Endothelial cell of umbilical vein (primary cell): ENCODE data around the gene RABGGTA. TPM values are rescaled to one million over a fixed set of nuclear protein-coding genes. Genes with fewer than 3 reads are reported as not detected.

Experiments used
- BruUV-seq: library from RNA; stranded (reverse); fragments of 400-500 nt; replicated peaks from 2 replicates; lab custom pipeline; 2021; lab: Mats Ljungman, UMichigan
- CTCF ChIA-PET: fragments of 300-600, 350-600 bp; sonication (Branson Sonifier 250); formaldehyde crosslinking; loops from one replicate; lab custom pipeline; 2021; ENCODE audit warnings: antibody characterized with exemption, inconsistent platforms; lab: Charles Lee
- POLR2A ChIA-PET: fragments of 300-600, 350-600 bp; sonication (Branson Sonifier 250); formaldehyde crosslinking; loops from one replicate; lab custom pipeline; 2021; ENCODE audit warnings: antibody characterized with exemption, inconsistent platforms; lab: Charles Lee
- DNase-seq: peaks from one replicate; pipeline ENCODE4 v3.0.0-alpha.2; 2011; ENCODE audit warnings: low read depth, low spot score
- FAIRE-seq: peaks from 2 replicates; lab custom pipeline; 2011; peaks lifted over from hg19 to GRCh38; lab: Jason Lieb, UNC
- H2AFZ ChIP-seq: 2 replicates; pipeline ENCODE4 v1.6.0; 2012; ENCODE audit warnings: low read depth, low read length, control low read depth, inconsistent platforms
- H3K27ac ChIP-seq: 2 replicates; pipeline ENCODE4 v1.5.1; 2011; ENCODE audit warnings: low read depth, mild to moderate bottlenecking, control low read depth, low read length, moderate library complexity; ENCODE audit not compliant: insufficient read depth
- H3K27me3 ChIP-seq, 2 experiments: 2 replicates each; pipeline versions ENCODE4 v1.6.0 to v1.6.1; 2011; ENCODE audit warnings: low read length in 2 of 2, mixed read lengths in 1 of 2; ENCODE audit not compliant: control insufficient read depth in 2 of 2, insufficient read depth in 2 of 2
- H3K36me3 ChIP-seq, 2 experiments: 2 replicates in 1 of 2; 3 replicates in 1 of 2; pipeline ENCODE4 v1.5.1; 2011; ENCODE audit warnings: low read length in 2 of 2, mild to moderate bottlenecking in 1 of 2, moderate library complexity in 1 of 2; ENCODE audit not compliant: control insufficient read depth in 2 of 2, insufficient read depth in 2 of 2; ENCODE audit errors: extremely low read depth in 1 of 2
- H3K4me1 ChIP-seq: 3 replicates; pipeline ENCODE4 v1.5.1; 2011; ENCODE audit warnings: mild to moderate bottlenecking, low read length; ENCODE audit not compliant: control insufficient read depth, insufficient read depth; ENCODE audit errors: extremely low read depth
- H3K4me2 ChIP-seq: 2 replicates; pipeline ENCODE4 v1.6.1; 2011; ENCODE audit warnings: low read length, control low read depth, mixed read lengths; ENCODE audit not compliant: insufficient read depth
- H3K4me3 ChIP-seq, 3 experiments: fragments of 200-600 bp in 1 of 3; sonication (generic), shearing (Covaris generic) in 1 of 3; replicated peaks in 1 of 3; 2 replicates each; pipeline ENCODE4 v1.5.1; 2011 to 2016; ENCODE audit warnings: control low read depth in 3 of 3, low read length in 3 of 3, mild to moderate bottlenecking in 2 of 3, inconsistent platforms in 1 of 3, low read depth in 1 of 3, moderate library complexity in 1 of 3; ENCODE audit not compliant: insufficient read depth in 1 of 3
- H3K79me2 ChIP-seq: 2 replicates; pipeline ENCODE4 v1.6.0; 2012; ENCODE audit warnings: low read length, inconsistent platforms; ENCODE audit not compliant: control insufficient read depth, insufficient read depth
- H3K9ac ChIP-seq: replicated peaks from 2 replicates; pipeline ENCODE3; 2011; ENCODE audit warnings: low read length, control low read depth; ENCODE audit not compliant: insufficient read depth; ENCODE audit errors: extremely low read depth
- H3K9me1 ChIP-seq: replicated peaks from 3 replicates; pipeline ENCODE4 v1.6.0; 2011; ENCODE audit warnings: mild to moderate bottlenecking, low read length; ENCODE audit not compliant: control insufficient read depth, insufficient read depth; ENCODE audit errors: extremely low read depth
- H3K9me3 ChIP-seq: replicated peaks from 2 replicates; pipeline ENCODE4 v1.5.1; 2012; ENCODE audit warnings: low read length, inconsistent platforms; ENCODE audit not compliant: control insufficient read depth, insufficient read depth
- H4K20me1 ChIP-seq: replicated peaks from 2 replicates; pipeline ENCODE3; 2011; ENCODE audit warnings: mild to moderate bottlenecking, low read length; ENCODE audit not compliant: control insufficient read depth, insufficient read depth; ENCODE audit errors: extremely low read depth
- EZH2 ChIP-seq: IDR thresholded peaks from 2 replicates; pipeline ENCODE4 v1.6.1; 2012; ENCODE audit warnings: borderline replicate concordance, low read depth, mild to moderate bottlenecking, moderate library complexity, low read length, inconsistent platforms; ENCODE audit not compliant: severe bottlenecking
- FOS ChIP-seq: IDR thresholded peaks from 2 replicates; pipeline ENCODE4 v1.6.1; 2011; ENCODE audit warnings: mild to moderate bottlenecking, low read length, moderate library complexity, borderline replicate concordance; ENCODE audit not compliant: insufficient read depth
- GATA2 ChIP-seq: IDR thresholded peaks from 2 replicates; pipeline ENCODE4 v1.7.0; 2011; ENCODE audit warnings: low read depth, mild to moderate bottlenecking, moderate library complexity, mixed read lengths, low read length; ENCODE audit not compliant: insufficient read length, insufficient read depth
- JUN ChIP-seq: IDR thresholded peaks from 2 replicates; pipeline ENCODE4 v1.6.1; 2011; ENCODE audit warnings: borderline replicate concordance, low read depth; ENCODE audit not compliant: insufficient read length, insufficient read depth
- MYC ChIP-seq: IDR thresholded peaks from one replicate; pipeline ENCODE4 v1.6.1; 2011; ENCODE audit warnings: mild to moderate bottlenecking, low read depth, low read length
- POLR2A ChIP-seq: IDR thresholded peaks from 2 replicates; pipeline ENCODE4 v1.6.1; 2012; ENCODE audit warnings: low read depth, mild to moderate bottlenecking, control low read depth, low read length
- POLR2AphosphoS5 ChIP-seq: IDR thresholded peaks from 2 replicates; pipeline ENCODE4 v1.6.1; 2012; ENCODE audit warnings: low read depth, mild to moderate bottlenecking, control low read depth, low read length, moderate library complexity; ENCODE audit not compliant: insufficient read depth
- dilution Hi-C: fragments of 300-500 bp; cut with MboI; formaldehyde crosslinking; loops from one replicate; pipeline ENCODE4 v1.15.0; 2019; ENCODE audit warnings: low sequenced_read_pairs; ENCODE audit not compliant: extremely low pct_ligation_motif_present
- intact Hi-C: fragments of 100-400 bp; cut with micrococcal nuclease; formaldehyde crosslinking; loops from one replicate; pipeline ENCODE4 v1.10.0; 2022
- polyA plus RNA-seq, 4 experiments: library from polyadenylated mRNA; depleted of rRNA in 3 of 4; stranded (reverse) in 3 of 4; unstranded in 1 of 4; fragments of >200 nt; gene quantifications; 2 replicates each; pipeline versions ENCODE4 v1.2.1 to v1.2.3, GENCODE V29; 2011 to 2012; ENCODE audit warnings: missing spikeins in 1 of 4
- total RNA-seq: library from RNA; stranded (reverse); gene quantifications from 2 replicates; pipeline ENCODE4 v1.2.3, GENCODE V29; 2021
- TF ChIP-seq, protein P1 (sequence below), 2 donors: IDR thresholded peaks; 1 replicate in 1 of 2; 2 replicates in 1 of 2; pipeline ENCODE4 v1.5.1; 2011; ENCODE audit warnings: low read length in 2 of 2, mild to moderate bottlenecking in 2 of 2, moderate library complexity in 2 of 2, control low read depth in 1 of 2, inconsistent platforms in 1 of 2, low read depth in 1 of 2; ENCODE audit not compliant: insufficient read depth in 1 of 2; ENCODE audit errors: extremely low read depth in 1 of 2
- TF ChIP-seq, protein P2 (sequence below): IDR thresholded peaks from 2 replicates; pipeline ENCODE4 v1.6.1; 2011; ENCODE audit not compliant: insufficient read depth, insufficient read length

The RABGGTA gene
- total and polyA plus RNA-seq, 2 donors (not counting 3 experiments of a cell fraction or from before 2014, with no cell fraction given): 29.3 to 80.1 TPM

DNA sequence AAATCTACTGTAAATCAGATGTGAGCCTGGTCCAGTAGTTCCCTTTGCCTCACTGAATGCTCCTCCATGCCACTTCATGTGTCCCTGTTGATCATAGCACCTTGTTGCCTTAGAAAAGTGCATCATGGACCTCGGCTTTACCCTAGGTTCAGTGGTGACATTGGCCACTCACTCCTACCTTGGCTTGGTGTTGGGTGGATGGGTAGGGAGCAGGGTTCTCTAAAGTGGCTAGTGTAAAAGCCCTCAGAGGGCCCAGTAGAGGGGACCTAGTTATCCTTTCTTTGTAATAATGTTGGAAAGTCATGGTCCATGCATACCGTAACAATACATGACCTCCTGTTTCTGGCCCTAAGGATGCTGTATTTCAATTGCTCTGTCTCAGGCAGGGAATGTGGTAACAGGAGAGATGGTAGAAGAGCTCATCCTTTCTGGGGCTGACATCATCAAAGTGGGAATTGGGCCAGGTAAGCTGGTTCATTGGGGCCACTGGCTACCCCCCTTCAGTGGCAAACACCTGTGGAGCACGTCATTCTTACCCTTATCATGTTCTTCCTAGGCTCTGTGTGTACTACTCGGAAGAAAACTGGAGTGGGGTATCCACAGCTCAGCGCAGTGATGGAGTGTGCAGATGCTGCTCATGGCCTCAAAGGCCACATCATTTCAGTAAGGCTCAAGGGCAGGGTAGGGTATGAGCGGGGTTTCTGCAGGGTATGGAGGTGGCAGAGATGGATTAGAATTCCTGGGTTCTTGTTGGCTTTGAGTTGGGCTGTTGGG is 34.5 kb downstream of the RABGGTA start:
- no peak for TF ChIP-seq FOS
- no peak for TF ChIP-seq POLR2A
- no peak for TF ChIP-seq MYC
- TF ChIP-seq, protein P1, sequence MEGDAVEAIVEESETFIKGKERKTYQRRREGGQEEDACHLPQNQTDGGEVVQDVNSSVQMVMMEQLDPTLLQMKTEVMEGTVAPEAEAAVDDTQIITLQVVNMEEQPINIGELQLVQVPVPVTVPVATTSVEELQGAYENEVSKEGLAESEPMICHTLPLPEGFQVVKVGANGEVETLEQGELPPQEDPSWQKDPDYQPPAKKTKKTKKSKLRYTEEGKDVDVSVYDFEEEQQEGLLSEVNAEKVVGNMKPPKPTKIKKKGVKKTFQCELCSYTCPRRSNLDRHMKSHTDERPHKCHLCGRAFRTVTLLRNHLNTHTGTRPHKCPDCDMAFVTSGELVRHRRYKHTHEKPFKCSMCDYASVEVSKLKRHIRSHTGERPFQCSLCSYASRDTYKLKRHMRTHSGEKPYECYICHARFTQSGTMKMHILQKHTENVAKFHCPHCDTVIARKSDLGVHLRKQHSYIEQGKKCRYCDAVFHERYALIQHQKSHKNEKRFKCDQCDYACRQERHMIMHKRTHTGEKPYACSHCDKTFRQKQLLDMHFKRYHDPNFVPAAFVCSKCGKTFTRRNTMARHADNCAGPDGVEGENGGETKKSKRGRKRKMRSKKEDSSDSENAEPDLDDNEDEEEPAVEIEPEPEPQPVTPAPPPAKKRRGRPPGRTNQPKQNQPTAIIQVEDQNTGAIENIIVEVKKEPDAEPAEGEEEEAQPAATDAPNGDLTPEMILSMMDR (IDR thresholded peaks at IDR 0.05; ENCODE audit: extremely low read depth in 1 of 2, insufficient read depth in 1 of 2, low read depth in 1 of 2, low read length in 2 of 2): no peak
- TF ChIP-seq GATA2: no peak
- TF ChIP-seq, protein P2, sequence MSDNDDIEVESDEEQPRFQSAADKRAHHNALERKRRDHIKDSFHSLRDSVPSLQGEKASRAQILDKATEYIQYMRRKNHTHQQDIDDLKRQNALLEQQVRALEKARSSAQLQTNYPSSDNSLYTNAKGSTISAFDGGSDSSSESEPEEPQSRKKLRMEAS: no peak
- TF ChIP-seq POLR2AphosphoS5: no peak
- no peak for TF ChIP-seq JUN
- TF ChIP-seq EZH2: no peak
- Histone ChIP-seq H3K9me1 (no peaks in the 10 kb centered on the region), H3K27ac (no peak overlapping the region), H3K4me3 (no peak overlapping the region), H4K20me1 (no peaks in the 10 kb centered on the region), H3K4me1 (peaks cover 41% of the 10 kb centered on the region), H3K27me3 (no peaks in the 10 kb centered on the region), H3K9me3 (no peaks in the 10 kb centered on the region), H2AFZ (no peak overlapping the region), H3K36me3 (peaks cover 8 to 33% of the 10 kb centered on the region in 2 experiments), H3K79me2 (peaks cover 40% of the 10 kb centered on the region), H3K9ac (no peak overlapping the region), H3K4me2 (no peak overlapping the region)
- ChIA-PET CTCF (interaction anchor here (3.6 to 4.2 kb wide), 2 partner anchors 21 to 60 kb away, joined by 16 to 20 read pairs; partner anchors contain the start of gene MDP1), POLR2A (no interaction called here)
- no TSS peak for BruUV-seq
- intact Hi-C loops (no loop called here), dilution Hi-C loops (no loop called here)
- FAIRE-seq: no peak
- DNase-seq: no peak
